ENCODE results near the gene GGT1.
"Not testable (repeated sequence)": the region's sequence is repeated elsewhere in the genome, so short reads cannot be mapped to it uniquely, and the experiment has no call there.

- TF ChIP-seq, protein P1, sequence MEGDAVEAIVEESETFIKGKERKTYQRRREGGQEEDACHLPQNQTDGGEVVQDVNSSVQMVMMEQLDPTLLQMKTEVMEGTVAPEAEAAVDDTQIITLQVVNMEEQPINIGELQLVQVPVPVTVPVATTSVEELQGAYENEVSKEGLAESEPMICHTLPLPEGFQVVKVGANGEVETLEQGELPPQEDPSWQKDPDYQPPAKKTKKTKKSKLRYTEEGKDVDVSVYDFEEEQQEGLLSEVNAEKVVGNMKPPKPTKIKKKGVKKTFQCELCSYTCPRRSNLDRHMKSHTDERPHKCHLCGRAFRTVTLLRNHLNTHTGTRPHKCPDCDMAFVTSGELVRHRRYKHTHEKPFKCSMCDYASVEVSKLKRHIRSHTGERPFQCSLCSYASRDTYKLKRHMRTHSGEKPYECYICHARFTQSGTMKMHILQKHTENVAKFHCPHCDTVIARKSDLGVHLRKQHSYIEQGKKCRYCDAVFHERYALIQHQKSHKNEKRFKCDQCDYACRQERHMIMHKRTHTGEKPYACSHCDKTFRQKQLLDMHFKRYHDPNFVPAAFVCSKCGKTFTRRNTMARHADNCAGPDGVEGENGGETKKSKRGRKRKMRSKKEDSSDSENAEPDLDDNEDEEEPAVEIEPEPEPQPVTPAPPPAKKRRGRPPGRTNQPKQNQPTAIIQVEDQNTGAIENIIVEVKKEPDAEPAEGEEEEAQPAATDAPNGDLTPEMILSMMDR (IDR thresholded peaks at IDR 0.05): not testable (repeated sequence)
- not testable (repeated sequence) for TF ChIP-seq POLR2A, EP300 (IDR thresholded peaks at IDR 0.05)
Measured at GRCh38 chr22:24622596-24622995, 19.6 kb downstream of the GGT1 start.
